GM13976 (cell line): ENCODE measurements around the gene CNTNAP2.

Experiments used
- DNase-seq: peaks from one replicate; pipeline ENCODE4 v3.0.0; 2012; ENCODE audit warnings: low spot score
- in situ Hi-C: fragments of 300-500 bp; cut with MboI; formaldehyde crosslinking; loops from one replicate; pipeline ENCODE4 v1.12.0; 2022; ENCODE audit warnings: low sequenced_read_pairs, mixed read lengths, inconsistent platforms; ENCODE audit not compliant: unreplicated experiment
- TF ChIP-seq, protein P1 (sequence below): IDR thresholded peaks from 2 replicates; pipeline ENCODE4 v1.5.1; 2012; ENCODE audit warnings: borderline replicate concordance, mild to moderate bottlenecking; ENCODE audit not compliant: insufficient read depth; ENCODE audit errors: extremely low read depth, missing control alignments, control extremely low read depth

Gene CNTNAP2

DNA sequence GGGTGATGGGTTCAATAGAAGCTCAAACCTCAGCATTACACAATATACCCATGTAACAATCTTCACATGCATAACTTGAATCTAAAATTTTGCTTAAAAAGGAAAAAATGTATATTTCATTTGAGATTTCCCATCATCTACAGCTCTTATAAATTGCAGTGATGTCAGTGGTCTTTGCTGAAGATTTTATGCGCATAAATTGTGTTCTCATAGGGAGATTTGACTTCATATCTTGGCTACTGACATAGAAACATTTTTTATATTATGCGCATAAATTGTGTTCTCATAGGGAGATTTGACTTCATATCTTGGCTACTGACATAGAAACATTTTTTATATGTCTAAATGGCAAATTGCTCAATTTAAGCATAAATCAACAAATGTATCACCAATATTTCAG, 1348.6 kb downstream of the CNTNAP2 start:
- in situ Hi-C loops = no loop called here
- TF ChIP-seq, protein P1, sequence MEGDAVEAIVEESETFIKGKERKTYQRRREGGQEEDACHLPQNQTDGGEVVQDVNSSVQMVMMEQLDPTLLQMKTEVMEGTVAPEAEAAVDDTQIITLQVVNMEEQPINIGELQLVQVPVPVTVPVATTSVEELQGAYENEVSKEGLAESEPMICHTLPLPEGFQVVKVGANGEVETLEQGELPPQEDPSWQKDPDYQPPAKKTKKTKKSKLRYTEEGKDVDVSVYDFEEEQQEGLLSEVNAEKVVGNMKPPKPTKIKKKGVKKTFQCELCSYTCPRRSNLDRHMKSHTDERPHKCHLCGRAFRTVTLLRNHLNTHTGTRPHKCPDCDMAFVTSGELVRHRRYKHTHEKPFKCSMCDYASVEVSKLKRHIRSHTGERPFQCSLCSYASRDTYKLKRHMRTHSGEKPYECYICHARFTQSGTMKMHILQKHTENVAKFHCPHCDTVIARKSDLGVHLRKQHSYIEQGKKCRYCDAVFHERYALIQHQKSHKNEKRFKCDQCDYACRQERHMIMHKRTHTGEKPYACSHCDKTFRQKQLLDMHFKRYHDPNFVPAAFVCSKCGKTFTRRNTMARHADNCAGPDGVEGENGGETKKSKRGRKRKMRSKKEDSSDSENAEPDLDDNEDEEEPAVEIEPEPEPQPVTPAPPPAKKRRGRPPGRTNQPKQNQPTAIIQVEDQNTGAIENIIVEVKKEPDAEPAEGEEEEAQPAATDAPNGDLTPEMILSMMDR = no peak
- DNase-seq = no peak

DNA sequence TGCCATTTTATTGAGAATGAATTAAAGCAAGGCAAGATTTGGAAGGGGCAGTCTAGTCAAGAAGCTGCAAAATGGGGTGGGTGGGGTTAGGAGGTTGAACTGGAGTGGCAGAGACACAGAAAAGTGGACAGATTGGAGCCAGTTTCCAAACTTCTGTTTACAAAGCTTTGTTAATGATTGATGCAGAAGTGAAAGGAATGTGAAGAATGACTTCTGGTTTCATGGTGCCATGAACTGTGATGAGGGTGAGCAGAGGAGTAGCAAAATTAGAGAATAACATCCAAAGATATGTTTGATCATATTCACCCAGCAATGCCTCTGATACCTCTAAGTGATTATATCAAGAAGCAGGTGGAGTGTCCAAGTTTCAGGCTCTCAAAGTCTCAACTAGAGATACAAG, 1356.0 kb downstream of the CNTNAP2 start:
- in situ Hi-C loops = no loop called here
- TF ChIP-seq, protein P1 = no peak
- DNase-seq = no peak

DNA sequence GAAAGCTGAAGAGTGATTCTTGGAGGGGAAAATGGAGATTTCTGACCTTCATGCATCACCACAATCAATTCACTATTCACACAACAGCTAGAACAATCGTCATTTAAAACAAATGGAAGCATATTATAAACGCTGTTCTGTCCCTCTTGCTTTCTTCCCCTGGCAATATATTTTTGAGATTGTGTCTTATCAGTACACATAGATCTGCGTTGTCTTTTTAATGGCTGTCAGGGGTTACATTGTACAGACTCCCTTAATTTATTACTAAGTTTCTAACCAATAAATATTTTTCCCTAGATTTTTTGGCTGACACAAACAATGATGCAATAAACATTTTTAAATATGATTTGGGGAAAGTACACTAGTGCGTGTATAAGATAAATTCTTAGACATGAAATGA, 1358.3 kb downstream of the CNTNAP2 start:
- DNase-seq = no peak
- in situ Hi-C loops = no loop called here

DNA sequence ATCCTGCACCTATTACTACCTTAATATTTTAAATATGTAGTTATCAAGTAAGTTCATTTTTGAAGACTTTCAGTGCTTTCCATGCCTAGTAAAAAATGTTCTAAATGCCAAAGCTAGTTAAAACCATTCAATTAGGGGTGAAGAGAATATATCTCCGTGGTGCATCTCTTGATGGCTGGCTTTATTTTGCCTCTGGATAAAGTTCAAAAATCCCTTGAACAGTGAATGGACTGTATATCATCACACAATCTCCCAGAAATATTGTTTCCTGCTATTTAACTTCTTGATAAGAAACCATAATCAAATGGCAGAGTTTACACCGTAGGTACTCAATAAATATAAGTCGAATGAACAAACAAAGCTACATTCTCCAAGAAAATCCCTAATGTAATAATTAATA, 1360.9 kb downstream of the CNTNAP2 start:
- no peak for DNase-seq
- in situ Hi-C loops = no loop called here
- TF ChIP-seq, protein P1 = no peak

More for the DNA sequence above, 1358.3 kb downstream of the CNTNAP2 start:
- TF ChIP-seq, protein P1 = no peak

DNA sequence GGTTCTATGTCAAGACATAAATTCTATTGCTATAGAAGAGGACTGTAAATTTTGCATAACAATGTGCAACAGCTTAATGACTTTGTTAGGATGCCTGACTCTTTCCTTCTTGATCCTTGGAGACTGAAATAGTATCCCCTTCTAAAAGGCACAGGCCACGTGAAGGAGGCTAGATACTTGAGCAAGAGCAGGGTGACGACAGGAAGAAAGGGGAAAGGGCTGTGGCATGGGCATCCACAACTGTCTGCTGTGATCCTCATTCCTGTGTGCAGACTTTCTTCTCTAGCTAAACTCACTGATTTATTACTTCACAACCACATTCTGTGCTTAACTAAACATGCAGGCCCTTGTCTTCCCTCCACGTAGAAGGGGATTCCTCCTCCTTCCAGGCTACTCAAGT, 1362.2 kb downstream of the CNTNAP2 start:
- in situ Hi-C loops = no loop called here
- no peak for DNase-seq
- TF ChIP-seq, protein P1 = no peak

DNA sequence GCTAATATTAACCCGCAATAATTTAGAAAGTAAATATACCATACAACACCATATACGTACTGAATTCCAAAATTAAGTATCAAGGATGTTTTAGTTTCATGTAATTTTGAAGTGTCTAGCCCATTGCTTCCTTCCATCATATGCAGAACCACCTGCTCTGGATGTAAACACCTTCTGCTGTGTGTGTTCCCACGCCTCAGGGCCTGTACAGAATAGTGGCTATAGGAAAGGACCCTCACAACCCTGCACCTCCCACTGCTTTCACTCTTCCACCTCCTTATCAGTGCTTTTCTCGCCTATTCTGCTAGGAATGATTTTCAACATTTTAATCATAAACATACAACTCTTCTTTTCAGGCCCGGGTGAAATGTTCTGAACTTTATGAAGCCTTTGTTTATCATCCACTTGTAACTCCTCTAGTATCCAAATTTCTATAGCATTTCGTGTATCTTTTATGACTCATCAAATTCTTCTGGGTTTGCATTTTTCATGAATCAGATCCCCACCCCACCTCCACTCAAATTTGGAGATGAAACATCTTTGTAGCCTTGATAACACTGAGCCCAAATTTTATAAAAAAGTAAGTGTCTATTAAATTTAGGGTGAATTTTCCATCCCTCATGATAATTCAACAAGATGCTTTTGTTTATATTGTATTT, 1367.2 kb downstream of the CNTNAP2 start:
- no peak for DNase-seq
- in situ Hi-C loops = no loop called here
- TF ChIP-seq, protein P1 = no peak
